HG03565 (cell line): ENCODE measurements around the gene CNTN4.
A peak's percentile ranks its signal among the peaks of the same experiment; 100 is the strongest.

Source experiments
- ATAC-seq: cut with Tn5 transposase; IDR thresholded peaks from one replicate; pipeline ENCODE4 v1.9.1; 2021; ENCODE audit warnings: mild to moderate bottlenecking, moderate library complexity; ENCODE audit not compliant: unreplicated experiment

CNTN4 gene

GRCh38 chr3:2148561-2149340 lies 50.1 kb downstream of the CNTN4 start:
- no peak for ATAC-seq

GRCh38 chr3:2153053-2153452 lies 54.4 kb downstream of the CNTN4 start:
- no peak for ATAC-seq

DNA sequence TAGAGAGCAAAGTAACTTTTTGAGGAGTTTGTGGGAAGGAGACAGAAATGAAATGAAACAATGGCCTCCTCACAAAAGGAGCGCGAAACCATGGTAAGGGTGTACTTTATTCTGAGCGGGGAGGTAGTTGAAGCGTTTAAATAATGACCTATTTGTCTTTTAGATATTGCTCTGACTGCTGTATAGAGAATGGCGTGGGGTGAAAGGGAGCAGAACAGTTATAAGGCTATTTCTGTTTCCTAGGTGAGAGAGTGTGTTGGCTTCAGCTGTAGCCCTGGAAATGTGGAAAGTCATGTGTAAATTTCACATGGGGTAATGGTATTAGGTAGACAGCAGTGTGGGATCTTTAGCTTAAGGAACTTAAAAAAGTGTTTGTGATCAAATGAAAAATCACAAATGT lies 54.9 kb downstream of the CNTN4 start:
- no peak for ATAC-seq

DNA sequence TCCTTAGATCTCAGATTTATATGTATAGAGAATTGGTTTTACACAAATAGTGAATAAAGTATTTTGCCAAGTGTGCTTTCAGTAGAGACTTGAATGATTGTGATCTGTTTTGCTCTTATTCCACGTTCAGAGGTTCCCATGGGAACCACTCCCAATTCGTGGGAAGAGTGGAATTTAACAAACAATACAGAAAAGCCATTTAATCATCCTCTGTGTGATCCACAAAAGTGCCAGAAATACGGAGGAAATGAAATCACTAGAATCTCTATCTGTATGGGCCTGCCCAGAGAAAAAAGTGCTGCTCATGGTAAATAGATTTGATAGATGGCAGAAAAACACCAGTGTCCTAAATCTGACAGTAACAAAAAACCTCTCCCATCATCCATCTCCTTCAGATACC lies 56.0 kb downstream of the CNTN4 start:
- ATAC-seq = no peak

DNA sequence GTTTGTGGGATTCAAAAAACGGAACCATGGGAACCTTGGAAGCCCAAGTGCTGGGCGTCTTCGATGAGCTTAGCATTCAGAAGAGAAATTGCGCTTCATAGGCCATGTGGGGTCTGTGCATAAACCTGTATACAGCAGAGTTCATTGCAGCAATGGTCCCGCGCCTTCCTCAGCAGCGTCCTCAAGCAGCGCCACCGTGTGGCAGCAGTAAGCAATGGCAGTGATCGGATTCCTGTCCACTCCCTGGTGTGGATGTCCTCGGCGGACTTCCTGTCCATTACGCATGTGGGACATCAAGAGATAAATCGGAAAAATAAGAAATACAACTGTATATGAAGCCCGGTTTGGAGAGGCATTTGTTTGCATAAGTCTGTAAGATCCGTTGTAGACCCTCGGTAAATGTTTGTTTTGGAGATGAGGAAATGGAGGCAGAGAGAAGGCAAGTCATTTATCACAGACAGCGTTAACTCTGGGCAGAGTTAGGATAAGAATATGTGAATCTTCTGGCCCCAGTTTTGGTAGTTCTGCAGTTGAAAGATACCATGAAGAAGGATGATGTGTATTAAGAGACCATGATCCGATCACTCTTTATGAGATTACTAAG lies 57.7 kb downstream of the CNTN4 start:
- ATAC-seq = peak; percentile 56

- ATAC-seq = peak; percentile 39
These were observed 60.2 kb downstream of the CNTN4 start for GRCh38 chr3:2158828-2159227.

DNA sequence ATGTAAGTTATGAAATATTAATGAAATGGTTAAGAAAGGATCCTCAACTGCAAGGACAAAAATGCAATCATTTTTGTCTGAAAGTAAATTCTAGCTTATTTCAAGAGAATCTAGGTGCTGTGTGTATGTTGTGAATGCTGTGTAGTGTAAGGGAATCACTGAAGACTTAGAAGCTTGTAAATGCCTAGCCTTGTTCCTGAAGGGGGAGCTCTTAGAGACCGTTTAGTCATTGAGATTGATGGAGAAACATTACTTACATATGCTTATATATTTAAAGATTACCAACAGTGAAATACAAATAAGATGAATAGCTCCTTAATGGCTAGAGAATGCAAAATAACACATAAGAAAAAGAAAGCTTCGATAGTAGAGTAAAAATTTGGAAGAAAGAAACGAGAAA lies 67.9 kb downstream of the CNTN4 start:
- ATAC-seq = no peak

- no peak for ATAC-seq
These were observed 74.0 kb downstream of the CNTN4 start for GRCh38 chr3:2172561-2173171.

DNA sequence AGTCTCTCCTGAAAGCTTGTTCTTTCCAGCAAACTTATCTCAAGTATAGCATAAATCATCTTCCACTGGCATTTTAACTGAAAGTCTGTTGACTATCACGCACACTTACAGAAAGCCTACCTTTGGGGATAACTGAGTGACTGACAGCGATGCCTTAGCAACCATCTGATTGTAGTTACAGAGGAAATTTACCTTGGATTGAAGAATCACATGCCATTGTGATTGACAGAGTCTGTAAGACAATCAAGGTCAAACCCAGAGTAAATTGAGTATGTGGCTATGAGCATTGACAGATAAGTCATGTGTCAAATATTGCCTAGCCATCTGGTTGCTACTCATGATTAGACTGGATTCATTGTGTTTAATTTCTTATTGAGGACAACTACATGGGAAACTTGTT lies 82.0 kb downstream of the CNTN4 start:
- ATAC-seq = no peak

DNA sequence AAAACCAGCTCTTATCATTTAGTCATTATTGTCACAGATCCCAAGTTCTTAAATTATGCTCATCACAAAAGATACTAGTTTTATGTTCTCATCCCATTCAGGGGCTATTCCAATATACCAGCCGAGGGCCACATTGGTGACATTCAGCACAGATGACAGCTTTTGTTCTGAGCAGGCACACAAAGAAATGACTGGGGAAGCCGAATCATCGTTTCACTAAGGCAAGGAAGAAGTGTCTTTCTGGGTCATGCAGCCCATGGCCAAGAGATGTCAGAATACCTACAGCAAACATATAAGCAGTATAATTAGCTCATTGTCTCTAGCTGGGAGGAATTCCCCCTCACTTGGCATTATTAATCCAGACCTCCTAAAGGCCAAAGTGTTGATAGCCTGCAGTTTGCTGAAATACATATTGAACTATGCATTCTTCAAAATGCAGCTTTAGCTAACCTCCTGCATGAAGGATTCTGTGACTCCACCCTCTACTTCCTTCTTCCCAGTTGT lies 100.2 kb downstream of the CNTN4 start:
- ATAC-seq = no peak

DNA sequence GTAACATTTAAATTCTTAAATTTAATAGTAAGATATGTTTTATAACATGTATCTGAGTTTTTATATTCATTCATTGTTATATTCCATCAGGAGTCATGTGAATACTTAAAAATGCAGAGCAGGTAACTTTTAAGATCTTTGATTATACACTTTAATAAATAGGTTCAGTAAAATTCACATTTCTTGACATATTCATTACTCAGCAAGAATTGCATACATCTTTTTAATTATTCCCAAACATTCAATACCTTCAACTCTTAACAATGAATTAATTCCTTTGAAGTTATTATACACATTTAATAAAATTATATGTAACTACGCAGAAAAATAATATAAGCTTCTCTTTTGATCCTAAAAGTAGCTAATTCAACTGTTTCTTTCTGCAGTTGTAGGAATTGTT lies 105.4 kb downstream of the CNTN4 start:
- no peak for ATAC-seq

DNA sequence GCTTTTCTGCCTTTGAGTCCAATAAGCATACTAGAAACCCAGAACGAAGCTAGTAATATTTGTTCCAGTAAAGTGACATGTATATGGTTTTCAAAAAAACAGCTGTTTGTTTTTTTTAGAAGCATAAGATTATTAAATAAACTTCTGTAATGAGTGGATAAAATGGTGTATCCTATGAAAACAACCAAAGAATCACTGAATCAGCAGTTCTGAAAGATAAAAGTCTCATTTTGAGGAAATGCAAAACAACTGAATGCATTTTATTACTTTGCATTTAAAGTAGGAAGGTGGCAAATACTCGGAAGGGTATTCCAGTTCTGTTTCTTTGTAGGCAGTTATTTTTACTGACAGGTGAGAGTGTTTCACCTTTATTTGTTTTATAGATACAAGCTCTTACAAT lies 107.0 kb downstream of the CNTN4 start:
- ATAC-seq = no peak

DNA sequence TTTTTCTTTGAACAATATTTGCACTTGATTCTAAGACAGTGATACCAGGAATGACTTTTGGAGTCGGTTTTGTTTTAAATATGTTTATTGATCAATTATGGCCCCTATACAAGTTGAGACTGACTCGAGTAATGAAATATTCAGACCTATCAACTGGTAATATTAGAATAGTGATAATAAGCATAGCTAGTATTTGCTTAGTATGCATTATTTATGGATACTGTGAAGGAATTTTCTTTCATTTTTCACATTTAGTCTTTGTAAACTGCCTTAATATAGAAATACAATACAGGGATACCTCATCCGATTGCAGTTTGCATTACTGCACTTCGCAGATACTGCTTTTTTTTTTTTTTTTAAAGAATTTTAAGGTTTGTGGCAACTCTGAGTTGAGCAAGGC lies 107.9 kb downstream of the CNTN4 start:
- ATAC-seq = no peak

DNA sequence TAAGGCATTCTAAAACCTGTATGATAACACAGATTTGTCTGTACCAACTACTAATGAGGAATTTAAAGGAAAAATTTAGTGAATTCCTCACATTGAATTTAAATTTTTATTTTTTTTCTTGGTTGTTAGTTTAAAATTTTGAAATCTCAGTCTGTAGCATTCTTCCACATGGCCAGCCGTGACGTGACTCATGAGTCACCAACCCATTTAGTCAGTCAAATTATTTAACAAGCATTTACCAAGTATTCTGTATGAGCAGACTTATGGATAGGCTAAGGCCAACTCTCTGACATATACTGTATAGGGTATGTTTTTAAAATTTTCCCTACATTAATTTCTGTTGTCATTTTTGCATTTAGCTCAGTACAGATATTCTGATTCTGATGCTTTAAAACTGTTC lies 112.9 kb downstream of the CNTN4 start:
- ATAC-seq = no peak

DNA sequence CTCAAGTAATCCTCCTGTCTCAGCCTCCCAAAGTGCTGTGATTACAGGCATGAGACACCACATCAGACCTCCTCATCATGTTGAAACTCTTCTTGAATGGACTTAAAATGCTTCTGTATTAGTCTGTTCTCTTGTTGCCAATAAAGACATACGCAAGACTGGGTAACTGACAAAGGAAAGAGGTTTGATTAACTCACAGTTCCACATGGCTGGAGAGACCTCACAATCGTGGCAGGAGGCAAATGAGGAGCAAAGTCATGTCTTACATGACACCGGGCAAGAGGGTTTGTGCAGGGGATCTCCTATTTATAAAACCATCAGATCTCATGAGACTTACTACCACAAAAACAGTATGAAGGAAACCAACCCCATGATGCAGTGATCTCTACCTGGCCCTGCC lies 113.5 kb downstream of the CNTN4 start:
- no peak for ATAC-seq

DNA sequence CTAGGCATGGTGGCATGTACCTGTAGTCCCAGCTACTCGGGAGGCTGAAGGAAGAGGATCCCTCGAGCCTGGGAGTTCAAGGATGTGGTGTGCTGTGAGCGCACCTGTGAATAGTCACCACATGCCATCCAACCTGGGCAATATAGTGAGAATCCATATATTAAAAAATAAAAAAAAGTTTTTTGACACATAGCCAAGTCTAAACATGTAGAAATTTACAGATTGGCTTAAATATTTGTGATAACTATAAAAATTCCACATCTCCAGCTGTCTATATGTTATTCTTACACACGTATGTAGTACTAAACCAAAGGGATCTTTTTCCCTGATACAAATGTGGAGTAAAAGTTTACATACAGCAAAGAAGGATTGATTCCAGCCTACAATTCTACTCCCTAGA lies 119.7 kb downstream of the CNTN4 start:
- ATAC-seq = no peak

DNA sequence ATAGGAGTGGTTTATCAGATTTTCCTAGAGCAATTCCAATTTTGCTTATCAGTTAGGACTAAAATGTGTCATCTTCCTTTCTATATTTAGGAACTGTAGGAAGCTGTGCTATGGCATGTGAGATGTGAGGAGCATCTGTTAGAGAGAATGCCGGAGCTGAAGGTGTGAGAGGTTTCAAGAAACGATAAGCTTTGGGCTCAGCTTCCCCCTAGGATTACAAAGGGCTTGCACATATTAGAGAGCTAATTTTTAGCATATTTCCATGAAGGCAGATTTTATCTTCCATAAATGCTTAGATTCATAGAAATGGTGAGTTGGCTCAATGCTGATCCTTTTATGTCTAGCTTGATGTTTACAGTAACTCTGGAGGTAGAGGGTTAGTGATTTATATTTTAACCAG lies 120.2 kb downstream of the CNTN4 start:
- no peak for ATAC-seq

DNA sequence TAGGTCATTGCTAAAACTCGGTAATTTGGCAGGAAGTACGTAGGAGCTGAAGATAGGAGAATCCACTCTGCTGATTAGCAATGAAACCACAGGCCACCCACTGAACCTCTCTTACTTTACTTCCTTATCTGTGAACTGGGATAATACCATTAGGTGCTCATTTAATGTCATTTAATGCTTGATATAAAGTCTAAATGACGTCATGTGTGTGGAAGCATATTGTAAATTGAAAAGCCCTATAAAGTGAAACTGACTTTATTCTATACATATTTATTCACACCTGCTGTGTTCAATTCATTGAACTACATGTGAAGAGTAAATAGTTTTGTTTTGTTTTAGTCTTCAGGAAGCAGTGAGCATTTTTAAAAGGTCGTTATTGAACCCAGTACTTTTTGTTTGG lies 137.5 kb downstream of the CNTN4 start:
- no peak for ATAC-seq

- no peak for ATAC-seq
These were observed 145.5 kb downstream of the CNTN4 start for GRCh38 chr3:2244137-2244536.

- no peak for ATAC-seq
These were observed 148.4 kb downstream of the CNTN4 start for GRCh38 chr3:2246873-2247648.

DNA sequence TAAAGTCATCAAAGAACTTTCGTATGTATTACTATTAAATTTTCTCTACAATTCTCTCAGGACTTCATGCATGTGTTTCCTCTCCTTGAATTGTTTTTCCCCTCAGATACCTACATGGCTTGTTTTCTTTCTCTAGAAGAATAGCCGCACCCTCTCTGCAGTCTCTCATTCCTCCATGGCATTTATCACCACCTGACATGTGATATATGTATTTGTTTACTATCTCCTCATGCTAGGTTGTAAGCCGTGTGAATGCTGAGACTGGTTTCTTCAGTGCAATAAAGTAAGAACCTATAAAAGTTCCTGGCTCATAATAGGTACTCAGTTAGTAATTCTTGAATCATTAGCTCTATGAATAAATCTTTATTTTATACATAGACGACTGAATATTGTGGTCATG lies 149.2 kb downstream of the CNTN4 start:
- ATAC-seq = no peak
